Mammary epithelial cell (primary cell): ENCODE results near the gene FBXL22.

ENCODE experiments used
- EZH2 ChIP-seq: IDR thresholded peaks from 2 replicates; pipeline ENCODE4 v1.6.1; 2012; ENCODE audit warnings: low read length, inconsistent platforms, borderline replicate concordance
- TF ChIP-seq, protein P1 (sequence below), 2 donors: IDR thresholded peaks in 1 of 2; conservative IDR thresholded peaks in 1 of 2; 2 replicates each; pipeline ENCODE4 v1.5.1; 2011 to 2012; ENCODE audit warnings: inconsistent platforms in 2 of 2, low read length in 2 of 2, mild to moderate bottlenecking in 2 of 2, control low read depth in 1 of 2, low read depth in 1 of 2; ENCODE audit not compliant: insufficient read depth in 1 of 2; ENCODE audit errors: extremely low read depth in 1 of 2

DNA sequence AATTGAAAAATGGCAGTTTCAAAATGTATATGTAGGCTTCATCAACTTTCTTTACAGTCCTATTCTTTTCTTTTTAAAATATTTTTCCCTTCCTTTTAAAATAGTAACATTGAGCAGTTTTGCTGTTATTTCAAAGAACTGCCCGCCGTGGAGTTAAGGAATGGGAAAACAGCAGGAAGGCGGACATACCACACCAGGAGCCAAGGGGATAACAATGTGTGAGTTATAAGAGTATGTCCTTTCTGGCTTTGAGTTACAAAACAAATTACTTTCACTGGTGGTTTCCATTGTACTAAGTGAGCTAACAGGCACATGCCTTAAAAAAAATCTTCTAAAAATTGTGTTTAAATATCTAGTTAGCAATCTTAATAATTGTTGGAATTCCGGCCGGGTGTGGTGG, 37.4 kb upstream of the FBXL22 start:
- TF ChIP-seq, protein P1, sequence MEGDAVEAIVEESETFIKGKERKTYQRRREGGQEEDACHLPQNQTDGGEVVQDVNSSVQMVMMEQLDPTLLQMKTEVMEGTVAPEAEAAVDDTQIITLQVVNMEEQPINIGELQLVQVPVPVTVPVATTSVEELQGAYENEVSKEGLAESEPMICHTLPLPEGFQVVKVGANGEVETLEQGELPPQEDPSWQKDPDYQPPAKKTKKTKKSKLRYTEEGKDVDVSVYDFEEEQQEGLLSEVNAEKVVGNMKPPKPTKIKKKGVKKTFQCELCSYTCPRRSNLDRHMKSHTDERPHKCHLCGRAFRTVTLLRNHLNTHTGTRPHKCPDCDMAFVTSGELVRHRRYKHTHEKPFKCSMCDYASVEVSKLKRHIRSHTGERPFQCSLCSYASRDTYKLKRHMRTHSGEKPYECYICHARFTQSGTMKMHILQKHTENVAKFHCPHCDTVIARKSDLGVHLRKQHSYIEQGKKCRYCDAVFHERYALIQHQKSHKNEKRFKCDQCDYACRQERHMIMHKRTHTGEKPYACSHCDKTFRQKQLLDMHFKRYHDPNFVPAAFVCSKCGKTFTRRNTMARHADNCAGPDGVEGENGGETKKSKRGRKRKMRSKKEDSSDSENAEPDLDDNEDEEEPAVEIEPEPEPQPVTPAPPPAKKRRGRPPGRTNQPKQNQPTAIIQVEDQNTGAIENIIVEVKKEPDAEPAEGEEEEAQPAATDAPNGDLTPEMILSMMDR (conservative IDR thresholded peaks at IDR 0.05 in 1 of 2, IDR thresholded peaks at IDR 0.05 in 1 of 2; ENCODE audit: extremely low read depth in 1 of 2, insufficient read depth in 1 of 2, low read depth in 1 of 2, low read length in 2 of 2): no peak
- no peak for TF ChIP-seq EZH2
